SKM-1 treated with dmso at 0.1 percent for 144 hours (cell line): ENCODE data around the gene VWCE.

Experiments used
- DNase-seq: peaks from one replicate; lab custom pipeline; 2025; ENCODE audit not compliant: unreplicated experiment; lab: John Stamatoyannopoulos, UW

The VWCE gene

DNA sequence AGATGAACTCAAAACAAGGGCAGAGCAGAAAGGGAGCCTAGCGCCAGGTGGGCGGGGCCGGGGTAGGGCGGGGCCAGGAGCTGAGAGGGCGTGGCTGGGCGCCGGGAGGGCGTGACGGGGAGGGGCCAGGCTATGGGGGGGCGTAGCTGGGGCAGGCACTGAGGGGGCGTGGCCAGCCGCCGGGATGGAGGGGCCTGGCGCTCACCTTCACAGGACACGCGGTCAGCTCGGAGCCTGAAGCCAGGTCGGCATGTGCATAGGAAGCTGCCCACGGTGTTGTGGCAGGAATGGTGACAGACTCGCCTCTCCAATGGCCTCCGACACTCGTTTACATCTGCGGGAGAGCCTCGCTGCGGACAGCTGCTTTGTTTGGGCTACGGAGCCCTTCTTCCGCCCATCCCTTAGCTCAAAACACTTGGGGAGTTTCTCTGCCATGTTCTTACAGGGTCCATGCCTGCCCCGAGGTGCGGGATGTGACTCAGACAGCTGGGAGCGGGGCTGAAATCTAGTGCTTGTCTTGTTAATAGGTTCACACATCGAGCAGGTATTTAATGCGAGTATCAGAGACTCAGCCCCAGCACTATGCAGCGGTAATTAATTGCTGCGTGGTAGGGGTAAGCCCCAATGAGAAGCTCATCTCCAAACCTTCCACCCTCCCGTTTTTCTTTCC, 13.4 kb downstream of the VWCE start:
- DNase-seq = no peak

DNA sequence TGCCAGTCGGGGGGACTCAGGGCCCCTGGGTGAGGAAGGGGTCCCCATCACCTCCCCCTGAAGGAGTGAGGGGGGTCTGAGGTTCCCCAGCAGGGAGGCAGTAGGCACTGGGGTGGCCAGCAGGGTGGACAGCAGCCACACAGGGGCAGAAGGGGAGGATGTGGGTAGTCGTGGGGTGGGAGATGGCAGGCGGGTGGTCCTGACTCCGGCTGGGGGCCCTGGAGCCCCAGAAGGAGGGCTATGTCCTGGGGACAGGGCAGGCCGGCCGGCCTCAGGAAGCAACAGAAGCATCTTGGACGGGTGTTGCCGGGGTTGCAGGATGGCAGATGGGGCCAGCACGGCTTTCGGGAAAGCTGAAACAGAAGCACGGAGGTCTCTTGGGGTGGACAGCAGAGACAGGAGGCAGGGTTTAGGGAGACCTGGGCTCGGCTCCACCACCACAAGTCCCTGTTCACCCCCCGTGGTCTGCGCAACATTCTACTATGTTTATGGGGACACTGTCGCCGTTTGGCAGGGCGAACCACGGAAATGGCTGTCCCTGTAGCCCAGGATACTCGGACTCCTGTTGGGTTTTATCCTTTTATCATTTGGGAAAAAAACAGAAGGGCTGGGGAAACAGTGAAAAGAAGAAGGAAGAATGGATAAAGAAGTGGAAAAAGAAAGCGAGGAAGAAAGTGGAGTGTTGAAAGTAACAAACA, 14.1 kb downstream of the VWCE start:
- DNase-seq = no peak

DNA sequence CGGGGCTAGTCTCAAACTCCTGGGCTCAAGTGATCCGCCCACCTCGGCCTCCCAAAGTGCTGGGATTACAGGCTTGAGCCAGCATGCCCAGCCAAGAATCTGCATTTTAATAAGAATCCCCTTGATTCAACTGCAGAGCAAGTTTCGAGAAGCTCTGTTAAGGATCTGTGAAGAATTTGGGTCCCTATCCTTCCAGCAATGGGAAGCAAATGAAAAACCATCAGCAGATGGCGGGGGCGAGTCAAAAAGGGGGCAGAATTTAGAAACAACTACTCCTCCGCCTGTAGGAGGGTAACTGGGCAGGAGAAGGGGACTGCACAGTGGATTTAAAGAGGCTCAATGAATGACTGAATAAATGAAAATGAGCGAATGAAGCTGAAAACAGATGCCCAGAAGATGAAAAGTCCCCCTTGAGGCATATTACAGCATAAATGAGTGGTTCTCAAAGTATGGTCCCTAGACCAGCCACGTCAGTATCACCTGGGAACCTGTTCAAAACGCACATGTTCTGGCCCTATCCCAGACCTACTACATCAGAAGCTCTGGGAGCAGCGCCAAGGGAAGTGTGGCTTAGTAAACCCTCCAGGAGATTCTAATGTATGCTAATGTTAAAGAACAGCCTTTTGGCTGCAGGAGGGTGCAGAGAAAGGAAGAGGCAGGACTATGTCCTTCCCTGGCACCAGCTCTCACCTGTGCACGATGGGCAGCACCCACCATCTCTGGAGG, 15.0 kb downstream of the VWCE start:
- DNase-seq = no peak

GRCh38 chr11:61278001-61278470, 17.1 kb downstream of the VWCE start:
- no peak for DNase-seq

DNA sequence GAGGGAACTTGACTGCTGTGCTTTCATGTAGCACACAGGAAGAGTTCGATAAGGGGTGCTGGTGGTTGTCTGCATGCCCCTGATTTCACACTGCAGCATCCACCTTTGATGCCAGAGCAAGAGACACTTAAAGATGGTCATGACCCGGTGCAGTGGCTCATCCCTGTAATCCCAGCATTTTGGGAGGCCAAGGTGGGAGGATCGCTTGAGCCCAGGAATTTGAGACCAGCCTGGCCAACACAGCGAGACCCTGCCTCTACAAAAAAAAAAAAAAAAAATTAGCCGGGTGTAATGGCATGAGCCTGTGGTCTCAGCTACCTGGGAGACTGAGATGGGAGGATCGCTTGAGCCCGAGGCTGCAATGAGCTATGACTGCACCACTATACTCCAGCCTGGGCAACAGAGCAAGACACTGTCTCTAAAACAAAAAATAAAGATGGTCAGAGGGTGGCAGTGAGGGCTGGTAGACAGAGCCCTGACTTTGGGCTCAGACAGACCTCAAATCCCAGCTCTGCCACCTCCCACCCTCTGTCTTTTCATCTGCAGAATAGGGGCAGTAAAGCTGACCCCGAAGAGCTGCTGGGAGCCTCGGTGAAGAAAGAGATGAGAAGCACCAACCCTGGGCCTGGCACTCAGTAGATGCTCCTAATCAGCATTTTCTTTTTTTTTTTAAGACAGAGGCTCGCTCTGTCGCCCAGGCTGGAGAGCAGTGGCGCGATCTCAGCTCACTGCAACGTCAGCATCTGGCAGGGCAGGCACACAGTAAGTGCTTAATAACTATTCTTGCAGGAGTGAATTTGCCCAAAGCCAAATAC, 17.7 kb downstream of the VWCE start:
- no peak for DNase-seq

DNA sequence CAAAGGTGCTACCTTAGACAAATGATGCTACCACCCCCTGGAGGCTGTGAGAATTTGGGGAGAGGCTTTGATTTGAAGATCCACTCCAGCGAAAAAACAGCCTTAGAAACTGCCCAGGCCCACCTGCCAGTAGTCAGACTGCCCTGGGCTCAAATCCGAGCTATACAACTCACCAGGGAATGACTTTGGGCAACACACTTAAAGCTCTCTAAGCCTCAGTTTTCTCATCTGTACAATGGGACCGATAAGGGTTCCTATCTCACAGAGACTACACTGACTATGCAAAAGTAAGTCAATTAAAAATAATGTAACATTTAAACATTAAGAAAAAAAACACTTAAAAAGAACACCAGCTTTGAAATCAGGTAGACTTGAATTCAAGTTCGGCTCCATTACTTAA, 19.9 kb downstream of the VWCE start:
- no peak for DNase-seq

DNA sequence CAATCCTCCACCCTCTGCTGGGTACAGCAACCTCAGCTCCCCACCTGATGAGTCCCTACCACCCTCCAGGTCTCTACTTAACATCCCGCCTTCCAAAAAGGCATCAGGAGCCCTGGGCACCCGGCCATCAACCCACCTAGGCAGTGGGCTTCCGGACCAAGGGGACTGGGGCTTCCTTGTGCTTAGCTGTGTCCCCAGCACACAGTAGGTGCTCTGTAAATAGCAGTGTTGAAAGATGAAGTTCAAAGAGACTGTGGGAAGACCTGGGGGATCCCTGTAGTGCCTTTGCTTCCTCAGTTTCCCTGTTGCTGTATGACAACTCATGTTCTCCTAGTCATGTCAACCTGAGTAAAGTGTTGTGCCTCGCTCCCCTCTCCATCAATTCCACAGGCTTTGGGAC, 21.0 kb downstream of the VWCE start:
- DNase-seq = no peak

DNA sequence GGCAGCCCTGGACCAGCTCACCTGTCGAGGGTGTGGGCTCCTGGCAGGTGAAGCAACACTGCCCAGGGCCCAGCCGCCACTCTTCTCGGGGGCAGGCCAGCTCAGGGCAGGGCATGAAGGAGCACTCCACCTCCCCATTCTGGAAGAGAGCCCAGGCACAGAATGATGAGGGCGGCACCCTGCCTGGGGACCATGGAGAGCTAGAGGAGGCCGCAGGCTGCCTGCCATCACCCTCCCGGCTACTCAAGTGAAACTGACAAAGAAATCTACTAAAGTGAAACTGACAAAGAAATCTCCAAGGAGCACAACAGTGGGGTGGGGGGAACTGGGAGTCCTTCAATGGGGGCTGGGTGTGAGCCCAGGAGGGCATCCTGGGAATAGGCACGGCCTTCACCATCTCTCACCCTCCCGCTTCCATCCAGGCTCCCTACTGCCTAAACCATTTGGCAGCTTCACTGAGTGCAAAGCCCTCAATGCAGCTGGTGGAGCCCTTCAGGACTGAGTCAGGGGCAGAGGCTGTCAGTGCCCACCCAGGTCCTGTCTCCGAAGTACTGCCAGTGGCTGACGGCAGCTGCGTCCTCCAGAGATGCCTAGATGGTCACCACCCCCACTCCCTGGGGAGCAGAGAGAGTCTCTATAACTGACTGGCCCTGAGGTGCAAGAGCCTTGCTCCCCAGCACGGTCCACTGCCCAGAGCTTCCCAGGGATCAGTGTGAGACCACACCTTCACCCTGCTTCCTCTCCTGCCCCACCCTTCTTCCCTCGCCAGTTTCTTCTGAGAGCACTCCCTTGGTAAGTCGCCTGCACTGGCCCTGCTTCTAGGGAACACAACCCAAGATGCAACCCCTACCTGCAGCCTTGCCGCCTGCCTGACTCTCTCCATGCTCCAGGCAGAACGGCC, 21.7 kb downstream of the VWCE start:
- DNase-seq = no peak

GRCh38 chr11:61272731-61273130, 22.4 kb downstream of the VWCE start:
- no peak for DNase-seq

- DNase-seq = no peak
Measured at GRCh38 chr11:61270354-61271076, 24.6 kb downstream of the VWCE start.

DNA sequence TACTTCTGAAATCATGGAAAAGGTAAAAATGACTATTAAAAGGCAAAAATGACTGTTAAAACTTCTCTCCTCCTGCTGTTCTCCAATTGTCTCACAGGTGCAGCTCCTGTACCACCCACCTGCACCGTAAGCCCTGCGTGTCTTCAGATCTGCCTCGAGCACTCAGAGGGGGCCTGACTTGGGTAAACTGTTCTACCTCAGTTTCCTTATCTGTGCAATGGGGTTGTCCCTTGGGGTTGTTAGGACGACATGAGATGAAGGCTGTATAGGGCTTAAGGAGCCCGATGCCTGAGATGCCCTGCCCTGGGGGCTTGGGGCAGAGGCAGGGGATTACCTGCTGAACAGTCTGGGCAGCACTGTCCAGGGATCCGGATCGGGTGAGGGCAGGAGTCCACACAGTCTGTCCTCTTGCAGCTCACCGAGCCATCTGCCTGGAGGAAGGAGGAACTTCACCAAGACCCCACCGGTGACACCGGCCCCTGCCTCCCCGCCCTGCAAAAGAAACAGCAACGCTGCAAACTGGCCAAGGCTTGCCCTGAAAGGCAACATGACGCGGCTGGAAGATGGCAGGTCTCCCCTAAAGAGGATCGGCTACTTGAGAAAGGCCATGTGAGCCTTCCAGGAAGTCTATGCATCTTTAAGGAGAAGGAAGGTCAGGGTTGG, 26.4 kb downstream of the VWCE start:
- DNase-seq = no peak

- no peak for DNase-seq
Measured at GRCh38 chr11:61267437-61267841, 27.7 kb downstream of the VWCE start.

- no peak for DNase-seq
Measured at GRCh38 chr11:61266602-61267001, 28.5 kb downstream of the VWCE start.

DNA sequence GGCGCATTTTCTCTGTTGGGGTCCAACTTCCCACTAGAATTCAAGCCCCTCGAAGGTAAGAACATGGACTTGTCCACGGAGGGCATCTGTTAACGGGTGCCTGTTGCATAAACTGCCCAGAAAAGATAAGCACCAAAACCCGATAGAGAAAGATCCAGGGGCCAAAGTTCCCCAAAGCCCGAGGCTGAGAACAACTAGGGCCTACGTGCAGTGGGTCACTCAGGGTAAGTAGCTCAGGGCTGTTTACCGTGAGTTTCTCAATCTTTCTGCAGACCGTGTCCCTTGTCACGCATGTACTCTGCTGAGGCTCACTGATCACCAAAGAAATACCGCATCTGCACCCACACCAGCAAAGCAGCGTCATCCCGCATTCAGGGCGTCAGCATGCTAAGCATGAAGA, 29.8 kb downstream of the VWCE start:
- no peak for DNase-seq

DNA sequence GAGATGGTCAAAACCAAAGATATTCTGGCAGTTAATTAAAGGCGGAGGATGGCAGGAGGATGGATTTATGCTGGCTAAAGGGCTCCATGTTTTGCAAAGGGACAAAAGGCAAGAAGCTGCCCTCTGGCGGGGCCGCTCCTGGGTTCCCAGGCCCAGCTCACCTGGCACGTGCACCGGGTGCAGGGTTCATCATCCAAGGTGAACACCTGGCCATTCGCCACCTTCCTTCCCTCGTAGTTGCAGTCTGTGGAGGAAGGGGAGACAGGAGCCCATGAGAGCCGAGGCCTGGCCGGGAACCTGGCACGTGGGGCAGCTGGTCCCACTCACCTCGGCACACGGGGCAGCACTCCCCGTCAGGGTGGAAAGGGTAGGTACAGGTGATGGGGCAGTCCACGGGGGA, 30.3 kb downstream of the VWCE start:
- DNase-seq = no peak

DNA sequence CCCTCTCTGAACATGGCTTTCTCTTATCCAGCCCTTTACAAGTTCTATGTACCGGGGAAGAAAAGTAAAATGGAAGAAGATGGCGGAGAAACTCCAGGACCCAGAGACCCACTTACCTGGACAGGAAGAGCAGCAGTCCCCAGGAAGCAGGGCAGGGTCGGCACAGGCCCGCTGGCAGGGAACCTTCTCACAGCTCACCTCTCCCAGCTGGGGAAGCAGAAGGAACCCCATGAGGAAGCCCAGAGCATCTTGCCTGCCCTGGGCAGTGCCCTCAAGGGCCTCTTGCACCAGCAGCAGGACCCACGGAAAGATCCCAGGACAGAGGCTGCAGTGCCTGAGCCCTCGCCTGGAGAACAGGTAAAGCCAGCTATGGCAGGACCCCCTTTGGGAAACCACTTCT, 30.7 kb downstream of the VWCE start:
- no peak for DNase-seq

DNA sequence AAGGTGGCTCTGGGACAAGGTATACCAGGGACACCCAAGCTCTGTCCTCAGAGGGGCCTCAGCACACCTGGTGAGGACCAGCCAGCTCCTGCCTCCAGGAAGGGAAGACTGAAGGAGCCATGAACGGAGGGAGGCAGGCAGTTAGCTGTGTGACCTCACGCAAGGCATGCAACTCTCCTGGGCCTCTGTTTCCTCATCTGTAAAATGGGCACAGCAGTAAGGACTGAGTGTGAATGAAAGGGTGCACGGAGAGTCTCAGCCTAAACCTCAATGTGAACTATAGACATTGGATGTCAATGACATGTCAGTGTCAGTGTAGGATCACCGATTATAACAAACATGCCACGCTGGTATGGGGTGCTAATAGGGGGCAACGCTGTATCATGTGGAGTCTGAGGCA, 35.8 kb downstream of the VWCE start:
- no peak for DNase-seq

- no peak for DNase-seq
Measured at GRCh38 chr11:61258546-61258945, 36.6 kb downstream of the VWCE start.
